Measurements from ENCODE around the gene EYS. TPM values are rescaled to one million over a fixed set of nuclear protein-coding genes. Genes with fewer than 3 reads are reported as not detected.

EYS gene
- total and polyA plus RNA-seq, 9 of the 15 experiments (the other 6 are each of a cell fraction or from before 2014, with no cell fraction given): 0.03 to 0.36 (median 0.10) TPM; not detected in 2

DNA sequence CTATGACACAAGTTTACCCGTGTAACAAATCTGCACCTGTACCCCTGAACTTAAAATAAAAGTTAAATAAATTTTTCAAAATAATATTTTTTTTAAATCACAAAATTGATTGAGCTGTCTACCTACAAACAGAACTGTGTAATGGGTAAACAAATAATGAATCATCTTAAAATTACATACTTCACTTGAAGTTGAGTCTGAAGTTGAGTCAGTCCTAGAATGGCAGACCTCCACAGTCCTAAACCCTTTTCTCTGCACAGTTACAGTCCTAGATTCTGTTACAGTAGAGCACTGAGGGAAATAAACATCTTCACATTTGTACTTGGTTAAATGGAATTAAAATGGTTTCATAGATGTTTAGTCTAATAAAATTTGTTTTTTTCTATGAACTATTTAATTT is 1190.6 kb downstream of the EYS start (continued):
- TF ChIP-seq, protein P1, sequence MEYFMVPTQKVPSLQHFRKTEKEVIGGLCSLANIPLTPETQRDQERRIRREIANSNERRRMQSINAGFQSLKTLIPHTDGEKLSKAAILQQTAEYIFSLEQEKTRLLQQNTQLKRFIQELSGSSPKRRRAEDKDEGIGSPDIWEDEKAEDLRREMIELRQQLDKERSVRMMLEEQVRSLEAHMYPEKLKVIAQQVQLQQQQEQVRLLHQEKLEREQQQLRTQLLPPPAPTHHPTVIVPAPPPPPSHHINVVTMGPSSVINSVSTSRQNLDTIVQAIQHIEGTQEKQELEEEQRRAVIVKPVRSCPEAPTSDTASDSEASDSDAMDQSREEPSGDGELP (CRISPR knock-in tag; IDR thresholded peaks at IDR 0.05; ENCODE audit: borderline replicate concordance): no peak
- TF ChIP-seq NCOA1 (IDR thresholded peaks at IDR 0.05; ENCODE audit: low read depth) (no peak), ZC3H4 (CRISPR knock-in tag; IDR thresholded peaks at IDR 0.05; ENCODE audit: borderline replicate concordance) (no peak), ZNF699 (CRISPR knock-in tag; IDR thresholded peaks at IDR 0.05; ENCODE audit: insufficient replicate concordance) (no peak), HDGF (IDR thresholded peaks at IDR 0.05) (no peak), ZFPM2 (CRISPR knock-in tag; IDR thresholded peaks at IDR 0.05) (no peak), ZNF347 (CRISPR knock-in tag; IDR thresholded peaks at IDR 0.05; ENCODE audit: low read depth) (no peak), MYC (IDR thresholded peaks at IDR 0.05; ENCODE audit: low read depth, low read length) (no peak), MYC (CRISPR knock-in tag; IDR thresholded peaks at IDR 0.05; ENCODE audit: borderline replicate concordance, low read depth) (no peak), XRCC3 (IDR thresholded peaks at IDR 0.05) (no peak), SRSF3 (IDR thresholded peaks at IDR 0.05; ENCODE audit: insufficient read depth, low read length) (no peak)
- TF ChIP-seq, protein P2, sequence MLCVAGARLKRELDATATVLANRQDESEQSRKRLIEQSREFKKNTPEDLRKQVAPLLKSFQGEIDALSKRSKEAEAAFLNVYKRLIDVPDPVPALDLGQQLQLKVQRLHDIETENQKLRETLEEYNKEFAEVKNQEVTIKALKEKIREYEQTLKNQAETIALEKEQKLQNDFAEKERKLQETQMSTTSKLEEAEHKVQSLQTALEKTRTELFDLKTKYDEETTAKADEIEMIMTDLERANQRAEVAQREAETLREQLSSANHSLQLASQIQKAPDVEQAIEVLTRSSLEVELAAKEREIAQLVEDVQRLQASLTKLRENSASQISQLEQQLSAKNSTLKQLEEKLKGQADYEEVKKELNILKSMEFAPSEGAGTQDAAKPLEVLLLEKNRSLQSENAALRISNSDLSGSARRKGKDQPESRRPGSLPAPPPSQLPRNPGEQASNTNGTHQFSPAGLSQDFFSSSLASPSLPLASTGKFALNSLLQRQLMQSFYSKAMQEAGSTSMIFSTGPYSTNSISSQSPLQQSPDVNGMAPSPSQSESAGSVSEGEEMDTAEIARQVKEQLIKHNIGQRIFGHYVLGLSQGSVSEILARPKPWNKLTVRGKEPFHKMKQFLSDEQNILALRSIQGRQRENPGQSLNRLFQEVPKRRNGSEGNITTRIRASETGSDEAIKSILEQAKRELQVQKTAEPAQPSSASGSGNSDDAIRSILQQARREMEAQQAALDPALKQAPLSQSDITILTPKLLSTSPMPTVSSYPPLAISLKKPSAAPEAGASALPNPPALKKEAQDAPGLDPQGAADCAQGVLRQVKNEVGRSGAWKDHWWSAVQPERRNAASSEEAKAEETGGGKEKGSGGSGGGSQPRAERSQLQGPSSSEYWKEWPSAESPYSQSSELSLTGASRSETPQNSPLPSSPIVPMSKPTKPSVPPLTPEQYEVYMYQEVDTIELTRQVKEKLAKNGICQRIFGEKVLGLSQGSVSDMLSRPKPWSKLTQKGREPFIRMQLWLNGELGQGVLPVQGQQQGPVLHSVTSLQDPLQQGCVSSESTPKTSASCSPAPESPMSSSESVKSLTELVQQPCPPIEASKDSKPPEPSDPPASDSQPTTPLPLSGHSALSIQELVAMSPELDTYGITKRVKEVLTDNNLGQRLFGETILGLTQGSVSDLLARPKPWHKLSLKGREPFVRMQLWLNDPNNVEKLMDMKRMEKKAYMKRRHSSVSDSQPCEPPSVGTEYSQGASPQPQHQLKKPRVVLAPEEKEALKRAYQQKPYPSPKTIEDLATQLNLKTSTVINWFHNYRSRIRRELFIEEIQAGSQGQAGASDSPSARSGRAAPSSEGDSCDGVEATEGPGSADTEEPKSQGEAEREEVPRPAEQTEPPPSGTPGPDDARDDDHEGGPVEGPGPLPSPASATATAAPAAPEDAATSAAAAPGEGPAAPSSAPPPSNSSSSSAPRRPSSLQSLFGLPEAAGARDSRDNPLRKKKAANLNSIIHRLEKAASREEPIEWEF (CRISPR knock-in tag; IDR thresholded peaks at IDR 0.05): no peak
- TF ChIP-seq, protein P3, sequence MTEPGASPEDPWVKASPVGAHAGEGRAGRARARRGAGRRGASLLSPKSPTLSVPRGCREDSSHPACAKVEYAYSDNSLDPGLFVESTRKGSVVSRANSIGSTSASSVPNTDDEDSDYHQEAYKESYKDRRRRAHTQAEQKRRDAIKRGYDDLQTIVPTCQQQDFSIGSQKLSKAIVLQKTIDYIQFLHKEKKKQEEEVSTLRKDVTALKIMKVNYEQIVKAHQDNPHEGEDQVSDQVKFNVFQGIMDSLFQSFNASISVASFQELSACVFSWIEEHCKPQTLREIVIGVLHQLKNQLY (CRISPR knock-in tag; conservative IDR thresholded peaks at IDR 0.05): no peak
